ENCODE data around the gene PAK4. TPM values are rescaled to one million over a fixed set of nuclear protein-coding genes. Genes with fewer than 3 reads are reported as not detected.

Gene PAK4
- total and polyA plus RNA-seq, 10 of the 15 experiments (the other 5 are each of a cell fraction or from before 2014, with no cell fraction given), result 0.08 to 19.3 (median 5.9) TPM

- TF ChIP-seq ZNF592 (IDR thresholded peaks at IDR 0.05), result no peak
- peak; percentile 97 for TF ChIP-seq NR2C1 (IDR thresholded peaks at IDR 0.05)
- no peak for TF ChIP-seq EZH2 (IDR thresholded peaks at IDR 0.05; ENCODE audit: borderline replicate concordance, control insufficient read depth, low read depth, low read length)
- TF ChIP-seq POU2F2 (IDR thresholded peaks at IDR 0.05; ENCODE audit: borderline replicate concordance, low read depth, low read length), result peak; percentile 43; the same call in 1 of the 3 replicates
- no peak for TF ChIP-seq RCOR1 (conservative IDR thresholded peaks at IDR 0.05; ENCODE audit: low read depth, low read length)
- TF ChIP-seq TCF7 (IDR thresholded peaks at IDR 0.05; ENCODE audit: borderline replicate concordance), result no peak
- 0 out of 2 replicates have a peak, but pooled peaks have one; percentile 15 for TF ChIP-seq TCF12 (IDR thresholded peaks at IDR 0.05; ENCODE audit: low read depth, low read length)
- TF ChIP-seq RB1 (IDR thresholded peaks at IDR 0.05; ENCODE audit: borderline replicate concordance), result peak; percentile 92; the same call in 1 of the 2 replicates
- TF ChIP-seq DPF2 (IDR thresholded peaks at IDR 0.05), result peak; percentile 75
- TF ChIP-seq JUND (IDR thresholded peaks at IDR 0.05; ENCODE audit: low read depth, low read length), result no peak
- peak; percentile 79 for TF ChIP-seq LARP7 (IDR thresholded peaks at IDR 0.05)
- TF ChIP-seq IRF3 (IDR thresholded peaks at IDR 0.05), result peak; percentile 64; the same call in 1 of the 2 replicates
- TF ChIP-seq NR2F1 (conservative IDR thresholded peaks at IDR 0.05), result peak; percentile 100
- TF ChIP-seq SUZ12 (IDR thresholded peaks at IDR 0.05; ENCODE audit: unreplicated experiment), result no peak
- peak; percentile 15; the same call in 1 of the 2 replicates for TF ChIP-seq ZBTB40 (IDR thresholded peaks at IDR 0.05; ENCODE audit: borderline replicate concordance)
- TF ChIP-seq PML (IDR thresholded peaks at IDR 0.05; ENCODE audit: low read length), result peak; percentile 50; the same call in 1 of the 2 replicates
- TF ChIP-seq CHD2 (IDR thresholded peaks at IDR 0.05; ENCODE audit: borderline replicate concordance, low read depth, low read length), result 0 out of 2 replicates have a peak, but pooled peaks have one; percentile 51
- peak; percentile 83 for TF ChIP-seq RELA (IDR thresholded peaks at IDR 0.05; ENCODE audit: borderline replicate concordance, partially characterized antibody)
- 0 out of 2 replicates have a peak, but pooled peaks have one; percentile 54 for TF ChIP-seq CHD1 (IDR thresholded peaks at IDR 0.05; ENCODE audit: low read depth, low read length)
Observed at GRCh38 chr19:39125554-39126311, at the start of gene PAK4 (continued).
